HEK293 (cell line): ENCODE data around the gene TPP2.

ENCODE experiments used
- CTCF ChIA-PET: fragments of 350-600 bp; formaldehyde crosslinking; extraction: SDS; loops from one replicate; lab custom pipeline; 2021; ENCODE audit warnings: antibody characterized with exemption; lab: Yijun Ruan, JAX
- POLR2A ChIA-PET: fragments of 300-600 bp; formaldehyde crosslinking; extraction: SDS; loops from one replicate; lab custom pipeline; 2020; ENCODE audit warnings: antibody characterized with exemption, inconsistent platforms; lab: Yijun Ruan, JAX
- H3K27ac ChIP-seq: fragments of 200-500 bp; sonication (Bioruptor generic); 2 replicates; pipeline ENCODE4 v1.5.1; 2014; ENCODE audit warnings: low read depth, low read length, control low read depth, inconsistent platforms; ENCODE audit errors: extremely low read depth
- H3K36me3 ChIP-seq, 2 experiments: fragments of 200-500 bp in 1 of 2; sonication (Bioruptor generic) in 1 of 2; 1 replicate in 1 of 2; 2 replicates in 1 of 2; pipeline ENCODE4 v1.5.1; 2014 to 2017; ENCODE audit warnings: inconsistent platforms in 2 of 2, low read length in 2 of 2; ENCODE audit not compliant: control insufficient read depth in 2 of 2, insufficient read depth in 1 of 2
- H3K4me1 ChIP-seq: fragments of 200-500 bp; sonication (Bioruptor generic); 2 replicates; pipeline ENCODE4 v1.5.1; 2014; ENCODE audit warnings: mild to moderate bottlenecking, low read length, inconsistent platforms; ENCODE audit not compliant: control insufficient read depth, insufficient read depth
- H3K4me3 ChIP-seq: 2 replicates; pipeline ENCODE4 v1.5.1; 2011; ENCODE audit warnings: low read depth, mild to moderate bottlenecking, control low read depth, low read length, moderate library complexity
- H3K9me3 ChIP-seq: fragments of 200-500 bp; sonication (Bioruptor generic); 2 replicates; pipeline ENCODE4 v1.5.1; 2014; ENCODE audit warnings: low read depth, low read length, inconsistent platforms; ENCODE audit not compliant: control insufficient read depth, insufficient read depth
- EGR2 ChIP-seq: fragments of 450-650 bp; formaldehyde crosslinking; IDR thresholded peaks from 2 replicates; pipeline ENCODE4 v1.5.1; 2016; ENCODE audit warnings: low read depth, missing biosample characterization, missing genetic modification characterization
- GLI4 ChIP-seq: fragments of 450-650 bp; formaldehyde crosslinking; IDR thresholded peaks from 2 replicates; pipeline ENCODE4 v1.5.1; 2016; ENCODE audit warnings: missing biosample characterization, missing genetic modification characterization
- PRDM4 ChIP-seq: fragments of 450-650 bp; formaldehyde crosslinking; IDR thresholded peaks from 2 replicates; pipeline ENCODE4 v1.5.1; 2017; ENCODE audit warnings: missing biosample characterization, missing genetic modification characterization
- RBAK ChIP-seq: fragments of 450-650 bp; formaldehyde crosslinking; IDR thresholded peaks from 2 replicates; pipeline ENCODE4 v1.5.1; 2016; ENCODE audit warnings: missing biosample characterization, missing genetic modification characterization
- SCRT2 ChIP-seq: fragments of 450-650 bp; formaldehyde crosslinking; IDR thresholded peaks from 2 replicates; pipeline ENCODE4 v1.5.1; 2016; ENCODE audit warnings: missing biosample characterization, missing genetic modification characterization
- TRIM28 ChIP-seq: IDR thresholded peaks from 2 replicates; pipeline ENCODE4 v1.6.1; 2011; ENCODE audit warnings: low read length, control low read depth, borderline replicate concordance
- WT1 ChIP-seq: fragments of 450-650 bp; formaldehyde crosslinking; IDR thresholded peaks from 2 replicates; pipeline ENCODE4 v1.5.1; 2016; ENCODE audit warnings: missing biosample characterization, missing genetic modification characterization
- ZBTB8A ChIP-seq: fragments of 450-650 bp; formaldehyde crosslinking; IDR thresholded peaks from 2 replicates; pipeline ENCODE4 v1.5.1; 2016; ENCODE audit warnings: missing biosample characterization, missing genetic modification characterization
- ZFP37 ChIP-seq: fragments of 450-650 bp; formaldehyde crosslinking; IDR thresholded peaks from 2 replicates; pipeline ENCODE4 v1.5.1; 2016; ENCODE audit warnings: missing biosample characterization, missing genetic modification characterization
- ZFP41 ChIP-seq: fragments of 450-650 bp; formaldehyde crosslinking; IDR thresholded peaks from 2 replicates; pipeline ENCODE4 v1.5.1; 2016; ENCODE audit warnings: missing biosample characterization, missing genetic modification characterization, borderline replicate concordance
- ZNF175 ChIP-seq: fragments of 450-650 bp; formaldehyde crosslinking; IDR thresholded peaks from 2 replicates; pipeline ENCODE4 v1.5.1; 2016; ENCODE audit warnings: missing biosample characterization, missing genetic modification characterization
- ZNF19 ChIP-seq: fragments of 450-650 bp; formaldehyde crosslinking; IDR thresholded peaks from 2 replicates; pipeline ENCODE4; 2016; ENCODE audit warnings: missing biosample characterization, missing genetic modification characterization, low read depth
- ZNF202 ChIP-seq: fragments of 450-650 bp; formaldehyde crosslinking; IDR thresholded peaks from 2 replicates; pipeline ENCODE4 v1.5.1; 2016; ENCODE audit warnings: missing biosample characterization, missing genetic modification characterization, borderline replicate concordance
- ZNF248 ChIP-seq: fragments of 450-650 bp; formaldehyde crosslinking; IDR thresholded peaks from 2 replicates; pipeline ENCODE4 v1.5.1; 2017; ENCODE audit warnings: missing biosample characterization, missing genetic modification characterization
- ZNF292 ChIP-seq: fragments of 450-650 bp; formaldehyde crosslinking; IDR thresholded peaks from 2 replicates; pipeline ENCODE4 v1.5.1; 2016; ENCODE audit warnings: low read depth, missing biosample characterization, missing genetic modification characterization, borderline replicate concordance
- ZNF341 ChIP-seq: fragments of 450-650 bp; formaldehyde crosslinking; IDR thresholded peaks from 2 replicates; pipeline ENCODE4; 2016; ENCODE audit warnings: low read depth, missing biosample characterization, missing genetic modification characterization
- ZNF416 ChIP-seq: fragments of 450-650 bp; formaldehyde crosslinking; IDR thresholded peaks from 2 replicates; pipeline ENCODE4 v1.5.1; 2016; ENCODE audit warnings: missing biosample characterization, missing genetic modification characterization
- ZNF473 ChIP-seq: fragments of 450-650 bp; formaldehyde crosslinking; IDR thresholded peaks from 2 replicates; pipeline ENCODE4 v1.5.1; 2017; ENCODE audit warnings: missing biosample characterization, missing genetic modification characterization
- ZNF548 ChIP-seq: fragments of 450-650 bp; formaldehyde crosslinking; IDR thresholded peaks from 2 replicates; pipeline ENCODE4 v1.5.1; 2016; ENCODE audit warnings: missing biosample characterization, missing genetic modification characterization
- ZNF561 ChIP-seq: fragments of 450-650 bp; IDR thresholded peaks from 2 replicates; pipeline ENCODE4 v1.5.1; 2018; ENCODE audit warnings: missing biosample characterization, missing genetic modification characterization, borderline replicate concordance
- ZNF654 ChIP-seq: fragments of 450-650 bp; formaldehyde crosslinking; IDR thresholded peaks from 2 replicates; pipeline ENCODE4 v1.5.1; 2016; ENCODE audit warnings: low read depth, missing biosample characterization, missing genetic modification characterization
- ZNF658 ChIP-seq: fragments of 450-650 bp; formaldehyde crosslinking; IDR thresholded peaks from 2 replicates; pipeline ENCODE4; 2016; ENCODE audit warnings: missing biosample characterization, missing genetic modification characterization
- ZNF768 ChIP-seq: fragments of 450-650 bp; formaldehyde crosslinking; IDR thresholded peaks from 2 replicates; pipeline ENCODE4 v1.5.1; 2018; ENCODE audit warnings: missing biosample characterization, mild to moderate bottlenecking, missing genetic modification characterization
- TF ChIP-seq, protein P1 (sequence below): fragments of 450-650 bp; formaldehyde crosslinking; IDR thresholded peaks from 2 replicates; pipeline ENCODE4; 2016; ENCODE audit warnings: missing biosample characterization, missing genetic modification characterization
- TF ChIP-seq, protein P2 (sequence below): fragments of 450-650 bp; IDR thresholded peaks from 2 replicates; pipeline ENCODE4 v1.5.1; 2018; ENCODE audit warnings: missing biosample characterization, mild to moderate bottlenecking, missing genetic modification characterization

The TPP2 gene

DNA sequence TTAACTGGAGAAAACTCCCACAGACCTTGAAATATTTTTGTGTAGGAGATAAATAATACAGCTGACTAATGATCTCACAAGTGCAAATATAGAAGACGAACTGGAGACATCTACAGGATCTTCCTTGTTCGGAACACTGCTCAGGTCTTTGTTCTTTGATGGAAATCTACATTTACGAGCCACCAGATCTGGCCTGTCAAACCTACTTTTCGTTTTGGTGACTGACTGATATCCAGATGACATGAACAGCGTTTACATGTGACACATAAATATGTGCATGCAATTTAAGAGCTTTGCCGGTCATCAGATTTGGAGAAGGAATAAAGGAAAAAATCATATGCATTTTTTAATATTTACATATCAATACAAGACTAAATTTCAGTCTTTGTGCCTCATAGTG lies 24.5 kb upstream of the TPP2 start (continued):
- TF ChIP-seq, protein P1, sequence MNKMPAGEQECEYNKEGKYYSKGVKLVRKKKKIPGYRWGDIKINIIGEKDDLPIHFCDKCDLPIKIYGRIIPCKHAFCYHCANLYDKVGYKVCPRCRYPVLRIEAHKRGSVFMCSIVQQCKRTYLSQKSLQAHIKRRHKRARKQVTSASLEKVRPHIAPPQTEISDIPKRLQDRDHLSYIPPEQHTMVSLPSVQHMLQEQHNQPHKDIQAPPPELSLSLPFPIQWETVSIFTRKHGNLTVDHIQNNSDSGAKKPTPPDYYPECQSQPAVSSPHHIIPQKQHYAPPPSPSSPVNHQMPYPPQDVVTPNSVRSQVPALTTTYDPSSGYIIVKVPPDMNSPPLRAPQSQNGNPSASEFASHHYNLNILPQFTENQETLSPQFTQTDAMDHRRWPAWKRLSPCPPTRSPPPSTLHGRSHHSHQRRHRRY (tag by site-specific recombination) = no peak
- TF ChIP-seq TRIM28 = no peak
- TF ChIP-seq, all 188 proteins: peak for 0

DNA sequence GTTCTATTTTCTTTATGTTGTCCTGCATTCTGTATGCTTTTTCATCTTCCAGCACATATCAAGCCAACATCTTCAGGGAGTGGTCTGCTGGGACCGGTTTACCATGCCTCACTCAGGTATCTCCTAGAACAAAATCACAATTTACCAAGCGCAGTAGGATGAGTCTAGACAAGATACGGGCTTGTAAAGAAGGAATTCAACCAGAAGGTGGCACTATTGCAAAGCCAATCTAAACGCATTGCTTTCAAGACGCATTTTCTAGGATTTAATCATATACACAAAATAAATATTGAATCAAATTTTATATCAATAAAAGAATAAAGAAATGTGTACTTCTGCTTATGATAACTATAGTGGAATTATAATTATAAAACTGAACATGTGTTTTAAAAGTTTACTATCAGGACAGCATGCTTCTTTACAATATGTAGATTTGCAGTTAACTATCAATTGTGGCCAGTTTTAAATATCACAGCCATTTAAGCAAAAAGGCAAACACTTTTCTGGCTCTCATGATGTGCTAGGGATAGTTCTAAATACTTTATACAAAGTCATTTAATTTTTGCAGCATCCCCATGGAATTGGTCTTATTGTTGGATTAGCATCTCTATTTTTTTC lies 16.1 kb upstream of the TPP2 start:
- TF ChIP-seq GLI4 (tag by site-specific recombination) = no peak
- TF ChIP-seq ZNF654 = peak; percentile 89
- no peak for TF ChIP-seq SCRT2 (tag by site-specific recombination)
- no peak for TF ChIP-seq ZBTB8A (tag by site-specific recombination)
- no peak for TF ChIP-seq EGR2
- CTCF ChIA-PET = interaction anchor here (0.6 to 3.6 kb wide), 14 partner anchors 8 to 312 kb away, joined by 3 to 35 read pairs (median 4); partner anchors contain the start of genes BIVM, ERCC5 and POGLUT2
- H3K4me3 ChIP-seq = no peak overlapping the region
- no peaks in the 10 kb centered on the region for H3K9me3 ChIP-seq
- H3K4me1 ChIP-seq = no peaks in the 10 kb centered on the region
- no peak overlapping the region for H3K27ac ChIP-seq
- no peaks in the 10 kb centered on the region for H3K36me3 ChIP-seq
- POLR2A ChIA-PET = no interaction called here

DNA sequence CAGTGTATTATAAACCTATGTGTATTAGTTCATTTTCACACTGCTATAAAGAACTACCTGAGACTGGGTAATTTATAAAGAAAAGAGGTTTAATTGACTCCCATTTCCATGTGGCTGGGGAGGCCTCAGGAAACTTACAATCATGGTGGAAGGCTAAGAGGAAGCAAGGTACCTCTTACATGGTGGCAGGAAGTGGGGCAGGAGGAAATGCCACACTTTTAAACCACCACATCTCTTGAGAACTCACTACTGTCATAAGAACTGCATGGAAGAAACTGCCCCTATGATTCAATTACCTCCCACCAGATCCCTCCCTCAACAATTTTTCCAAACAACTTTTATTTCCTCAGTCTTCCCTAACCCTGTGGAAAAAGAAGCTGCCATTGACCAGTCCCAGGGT lies 14.5 kb upstream of the TPP2 start:
- CTCF ChIA-PET = interaction anchor here (0.6 to 3.6 kb wide), 4 partner anchors 10 to 143 kb away, joined by 3 to 35 read pairs (median 16); no protein-coding TSS in a partner anchor
- TF ChIP-seq ZNF768 (tag by site-specific recombination) = no peak
- no peak for TF ChIP-seq ZNF19 (tag by site-specific recombination)
- TF ChIP-seq ZFP41 (tag by site-specific recombination) = no peak
- no peak for TF ChIP-seq ZNF561
- TF ChIP-seq RBAK (tag by site-specific recombination) = no peak
- TF ChIP-seq, protein P2, sequence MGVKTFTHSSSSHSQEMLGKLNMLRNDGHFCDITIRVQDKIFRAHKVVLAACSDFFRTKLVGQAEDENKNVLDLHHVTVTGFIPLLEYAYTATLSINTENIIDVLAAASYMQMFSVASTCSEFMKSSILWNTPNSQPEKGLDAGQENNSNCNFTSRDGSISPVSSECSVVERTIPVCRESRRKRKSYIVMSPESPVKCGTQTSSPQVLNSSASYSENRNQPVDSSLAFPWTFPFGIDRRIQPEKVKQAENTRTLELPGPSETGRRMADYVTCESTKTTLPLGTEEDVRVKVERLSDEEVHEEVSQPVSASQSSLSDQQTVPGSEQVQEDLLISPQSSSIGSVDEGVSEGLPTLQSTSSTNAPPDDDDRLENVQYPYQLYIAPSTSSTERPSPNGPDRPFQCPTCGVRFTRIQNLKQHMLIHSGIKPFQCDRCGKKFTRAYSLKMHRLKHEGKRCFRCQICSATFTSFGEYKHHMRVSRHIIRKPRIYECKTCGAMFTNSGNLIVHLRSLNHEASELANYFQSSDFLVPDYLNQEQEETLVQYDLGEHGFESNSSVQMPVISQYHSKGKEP (tag by site-specific recombination) = no peak
- TF ChIP-seq ZNF473 (tag by site-specific recombination) = no peak
- no peak for TF ChIP-seq WT1 (tag by site-specific recombination)
- no peak for TF ChIP-seq ZNF548 (tag by site-specific recombination)
- TF ChIP-seq ZNF658 = no peak
- TF ChIP-seq, all 188 proteins: peak for 0
- Histone ChIP-seq H3K4me3 (no peak overlapping the region), H3K4me1 (no peaks in the 10 kb centered on the region), H3K9me3 (no peaks in the 10 kb centered on the region), H3K36me3 (no peaks in the 10 kb centered on the region), H3K27ac (no peak overlapping the region)
- POLR2A ChIA-PET = no interaction called here

DNA sequence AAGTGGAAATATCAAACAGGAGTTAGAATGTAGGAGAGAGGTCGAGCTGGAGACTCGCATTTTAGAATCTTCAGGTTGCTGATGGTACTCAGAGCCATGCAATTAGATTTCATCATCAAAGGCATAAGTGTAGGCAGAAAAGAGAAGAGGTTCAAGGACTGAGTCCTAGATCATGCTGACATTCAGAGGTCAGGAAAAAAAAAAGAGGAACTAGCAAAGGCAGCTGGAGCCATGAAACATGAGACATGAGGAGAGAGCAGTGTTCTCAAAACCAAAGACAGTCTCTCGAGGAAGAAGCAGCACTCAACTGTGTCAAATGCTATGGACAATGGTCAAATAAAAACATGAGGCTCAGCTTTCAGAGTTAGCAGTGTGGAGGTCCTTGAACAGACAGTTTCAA lies 12.4 kb upstream of the TPP2 start:
- ChIA-PET POLR2A (no interaction called here), CTCF (interaction anchor here (0.6 to 1.1 kb wide), 4 partner anchors 8 to 204 kb away, joined by 3 to 6 read pairs (median 4); no protein-coding TSS in a partner anchor)
- Histone ChIP-seq H3K4me3 (no peak overlapping the region), H3K9me3 (no peaks in the 10 kb centered on the region), H3K4me1 (no peaks in the 10 kb centered on the region), H3K27ac (no peak overlapping the region), H3K36me3 (no peaks in the 10 kb centered on the region)
- TF ChIP-seq ZNF416 (tag by site-specific recombination) = no peak
- TF ChIP-seq ZNF202 (tag by site-specific recombination) = no peak
- TF ChIP-seq ZFP37 = no peak
- no peak for TF ChIP-seq ZNF341 (tag by site-specific recombination)
- no peak for TF ChIP-seq ZNF292
- TF ChIP-seq ZNF248 (tag by site-specific recombination) = no peak
- TF ChIP-seq ZNF175 (tag by site-specific recombination) = no peak
- TF ChIP-seq ZFP41 (tag by site-specific recombination) = no peak
- TF ChIP-seq PRDM4 (tag by site-specific recombination) = no peak
- no peak for TF ChIP-seq RBAK (tag by site-specific recombination)
